HG03565 (cell line): Measurements from ENCODE around the gene MRPL38.

Experiments used
- ATAC-seq: cut with Tn5 transposase; IDR thresholded peaks from one replicate; pipeline ENCODE4 v1.9.1; 2021; ENCODE audit warnings: mild to moderate bottlenecking, moderate library complexity; ENCODE audit not compliant: unreplicated experiment

Gene MRPL38

GRCh38 chr17:75920045-75920560 is 15.4 kb upstream of the MRPL38 start:
- no peak for ATAC-seq

- ATAC-seq = no peak
Observed at GRCh38 chr17:75919611-75920010, 14.9 kb upstream of the MRPL38 start.

GRCh38 chr17:75917917-75918445 is 13.3 kb upstream of the MRPL38 start:
- no peak for ATAC-seq

- no peak for ATAC-seq
Observed at GRCh38 chr17:75917141-75917916, 12.6 kb upstream of the MRPL38 start.

- no peak for ATAC-seq
Observed at GRCh38 chr17:75915268-75915667, 10.6 kb upstream of the MRPL38 start.

GRCh38 chr17:75914643-75915267 is 10.1 kb upstream of the MRPL38 start:
- no peak for ATAC-seq

- no peak for ATAC-seq
Observed at GRCh38 chr17:75913537-75914210, 9.0 kb upstream of the MRPL38 start.

GRCh38 chr17:75910699-75911098 is 6.0 kb upstream of the MRPL38 start:
- no peak for ATAC-seq

GRCh38 chr17:75909812-75910274 is 5.2 kb upstream of the MRPL38 start:
- no peak for ATAC-seq

GRCh38 chr17:75909051-75909811 is 4.5 kb upstream of the MRPL38 start:
- no peak for ATAC-seq

GRCh38 chr17:75908201-75908600 is 3.5 kb upstream of the MRPL38 start:
- ATAC-seq = no peak

- ATAC-seq = no peak
Observed at GRCh38 chr17:75906143-75906884, 1.6 kb upstream of the MRPL38 start.

GRCh38 chr17:75902406-75902805 is 2.3 kb downstream of the MRPL38 start:
- no peak for ATAC-seq

GRCh38 chr17:75901727-75902126 is 3.0 kb downstream of the MRPL38 start:
- no peak for ATAC-seq

- ATAC-seq = no peak
Observed at GRCh38 chr17:75900691-75901533, 3.8 kb downstream of the MRPL38 start.

GRCh38 chr17:75899767-75900468 is 4.8 kb downstream of the MRPL38 start:
- no peak for ATAC-seq

GRCh38 chr17:75899353-75899752 is 5.3 kb downstream of the MRPL38 start:
- ATAC-seq = no peak

- ATAC-seq = no peak
Observed at GRCh38 chr17:75898791-75899190, 5.9 kb downstream of the MRPL38 start.
